ENCODE measurements around the gene LSM14A.

DNA sequence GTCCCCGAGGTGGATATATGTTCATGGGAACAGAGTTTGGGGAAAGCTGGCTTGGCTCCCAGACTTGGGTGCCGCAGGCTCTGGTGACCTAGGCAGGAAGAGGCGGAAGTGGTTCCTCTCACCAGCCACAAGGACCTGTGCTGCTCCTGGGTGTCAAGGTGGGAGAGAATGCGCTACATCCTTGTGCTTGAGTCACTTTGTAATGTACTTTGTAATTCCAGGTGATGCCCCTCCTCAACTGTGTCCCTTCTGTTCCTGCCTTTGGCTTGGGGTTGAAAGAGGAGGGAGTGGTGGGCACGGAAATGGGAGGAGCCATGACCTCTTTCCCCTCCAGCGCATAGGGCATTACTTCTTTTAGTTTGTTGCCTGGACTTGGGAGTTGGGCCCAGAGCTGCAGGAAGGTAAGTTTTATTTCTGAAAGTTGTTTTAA, 92.9 kb downstream of the LSM14A start:
- TF ChIP-seq, protein P1, sequence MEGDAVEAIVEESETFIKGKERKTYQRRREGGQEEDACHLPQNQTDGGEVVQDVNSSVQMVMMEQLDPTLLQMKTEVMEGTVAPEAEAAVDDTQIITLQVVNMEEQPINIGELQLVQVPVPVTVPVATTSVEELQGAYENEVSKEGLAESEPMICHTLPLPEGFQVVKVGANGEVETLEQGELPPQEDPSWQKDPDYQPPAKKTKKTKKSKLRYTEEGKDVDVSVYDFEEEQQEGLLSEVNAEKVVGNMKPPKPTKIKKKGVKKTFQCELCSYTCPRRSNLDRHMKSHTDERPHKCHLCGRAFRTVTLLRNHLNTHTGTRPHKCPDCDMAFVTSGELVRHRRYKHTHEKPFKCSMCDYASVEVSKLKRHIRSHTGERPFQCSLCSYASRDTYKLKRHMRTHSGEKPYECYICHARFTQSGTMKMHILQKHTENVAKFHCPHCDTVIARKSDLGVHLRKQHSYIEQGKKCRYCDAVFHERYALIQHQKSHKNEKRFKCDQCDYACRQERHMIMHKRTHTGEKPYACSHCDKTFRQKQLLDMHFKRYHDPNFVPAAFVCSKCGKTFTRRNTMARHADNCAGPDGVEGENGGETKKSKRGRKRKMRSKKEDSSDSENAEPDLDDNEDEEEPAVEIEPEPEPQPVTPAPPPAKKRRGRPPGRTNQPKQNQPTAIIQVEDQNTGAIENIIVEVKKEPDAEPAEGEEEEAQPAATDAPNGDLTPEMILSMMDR (IDR thresholded peaks at IDR 0.05) = no peak
- no peak for TF ChIP-seq POLR2A (IDR thresholded peaks at IDR 0.05)

All from breast epithelium (tissue), 3 donors.